HEK293 (cell line): ENCODE data around the gene SAE1.

Source experiments
- CTCF ChIA-PET: fragments of 350-600 bp; formaldehyde crosslinking; extraction: SDS; loops from one replicate; lab custom pipeline; 2021; ENCODE audit warnings: antibody characterized with exemption; lab: Yijun Ruan, JAX
- POLR2A ChIA-PET: fragments of 300-600 bp; formaldehyde crosslinking; extraction: SDS; loops from one replicate; lab custom pipeline; 2020; ENCODE audit warnings: antibody characterized with exemption, inconsistent platforms; lab: Yijun Ruan, JAX
- H3K27ac ChIP-seq: fragments of 200-500 bp; sonication (Bioruptor generic); 2 replicates; pipeline ENCODE4 v1.5.1; 2014; ENCODE audit warnings: low read depth, low read length, control low read depth, inconsistent platforms; ENCODE audit errors: extremely low read depth
- H3K36me3 ChIP-seq, 2 experiments: fragments of 200-500 bp in 1 of 2; sonication (Bioruptor generic) in 1 of 2; 1 replicate in 1 of 2; 2 replicates in 1 of 2; pipeline ENCODE4 v1.5.1; 2014 to 2017; ENCODE audit warnings: inconsistent platforms in 2 of 2, low read length in 2 of 2; ENCODE audit not compliant: control insufficient read depth in 2 of 2, insufficient read depth in 1 of 2
- H3K4me1 ChIP-seq: fragments of 200-500 bp; sonication (Bioruptor generic); 2 replicates; pipeline ENCODE4 v1.5.1; 2014; ENCODE audit warnings: mild to moderate bottlenecking, low read length, inconsistent platforms; ENCODE audit not compliant: control insufficient read depth, insufficient read depth
- H3K4me3 ChIP-seq: 2 replicates; pipeline ENCODE4 v1.5.1; 2011; ENCODE audit warnings: low read depth, mild to moderate bottlenecking, control low read depth, low read length, moderate library complexity
- H3K9me3 ChIP-seq: fragments of 200-500 bp; sonication (Bioruptor generic); 2 replicates; pipeline ENCODE4 v1.5.1; 2014; ENCODE audit warnings: low read depth, low read length, inconsistent platforms; ENCODE audit not compliant: control insufficient read depth, insufficient read depth
- HOXA7 ChIP-seq: sonication (generic); formaldehyde crosslinking; IDR thresholded peaks from 2 replicates; pipeline ENCODE4 v1.8.1; 2022; ENCODE audit warnings: missing genetic modification reagents, borderline replicate concordance
- IKZF3 ChIP-seq: fragments of 450-650 bp; IDR thresholded peaks from 2 replicates; pipeline ENCODE4 v1.5.0; 2018; ENCODE audit warnings: missing biosample characterization, mild to moderate bottlenecking, missing genetic modification characterization, moderate library complexity
- PRDM2 ChIP-seq: fragments of 450-650 bp; formaldehyde crosslinking; IDR thresholded peaks from 2 replicates; pipeline ENCODE4 v1.5.1; 2016; ENCODE audit warnings: missing biosample characterization, missing genetic modification characterization, borderline replicate concordance
- YY1 ChIP-seq: fragments of 450-650 bp; formaldehyde crosslinking; IDR thresholded peaks from 2 replicates; pipeline ENCODE4 v1.5.1; 2018; ENCODE audit warnings: missing biosample characterization, missing genetic modification characterization
- ZBTB1 ChIP-seq: fragments of 450-650 bp; formaldehyde crosslinking; IDR thresholded peaks from 2 replicates; pipeline ENCODE4 v1.5.1; 2016; ENCODE audit warnings: missing biosample characterization, missing genetic modification characterization
- ZBTB44 ChIP-seq: fragments of 450-650 bp; IDR thresholded peaks from 2 replicates; pipeline ENCODE4 v1.5.1; 2018; ENCODE audit warnings: missing biosample characterization, mild to moderate bottlenecking, missing genetic modification characterization
- ZBTB8A ChIP-seq: fragments of 450-650 bp; formaldehyde crosslinking; IDR thresholded peaks from 2 replicates; pipeline ENCODE4 v1.5.1; 2016; ENCODE audit warnings: missing biosample characterization, missing genetic modification characterization
- ZNF10 ChIP-seq: fragments of 450-650 bp; formaldehyde crosslinking; IDR thresholded peaks from 2 replicates; pipeline ENCODE4 v1.5.1; 2017; ENCODE audit warnings: missing biosample characterization, missing genetic modification characterization
- ZNF114 ChIP-seq: fragments of 450-650 bp; formaldehyde crosslinking; IDR thresholded peaks from 2 replicates; pipeline ENCODE4 v1.5.0; 2017; ENCODE audit warnings: missing biosample characterization, missing genetic modification characterization
- ZNF121 ChIP-seq: fragments of 450-650 bp; formaldehyde crosslinking; IDR thresholded peaks from 2 replicates; pipeline ENCODE4 v1.5.1; 2016; ENCODE audit warnings: missing biosample characterization, missing genetic modification characterization
- ZNF16 ChIP-seq: fragments of 450-650 bp; formaldehyde crosslinking; IDR thresholded peaks from 2 replicates; pipeline ENCODE4 v1.5.1; 2016; ENCODE audit warnings: low read depth, missing biosample characterization, missing genetic modification characterization
- ZNF202 ChIP-seq: fragments of 450-650 bp; formaldehyde crosslinking; IDR thresholded peaks from 2 replicates; pipeline ENCODE4 v1.5.1; 2016; ENCODE audit warnings: missing biosample characterization, missing genetic modification characterization, borderline replicate concordance
- ZNF223 ChIP-seq: fragments of 450-650 bp; formaldehyde crosslinking; IDR thresholded peaks from 2 replicates; pipeline ENCODE4 v1.5.1; 2016; ENCODE audit warnings: missing biosample characterization, missing genetic modification characterization
- ZNF423 ChIP-seq: fragments of 450-650 bp; formaldehyde crosslinking; IDR thresholded peaks from 2 replicates; pipeline ENCODE4 v1.5.1; 2016; ENCODE audit warnings: missing biosample characterization, missing genetic modification characterization
- ZNF501 ChIP-seq: fragments of 450-650 bp; formaldehyde crosslinking; IDR thresholded peaks from 2 replicates; pipeline ENCODE4 v1.5.1; 2016; ENCODE audit warnings: missing biosample characterization, missing genetic modification characterization
- ZNF544 ChIP-seq: fragments of 450-650 bp; formaldehyde crosslinking; IDR thresholded peaks from 2 replicates; pipeline ENCODE4 v1.5.0; 2017; ENCODE audit warnings: missing biosample characterization, missing genetic modification characterization
- ZNF555 ChIP-seq: fragments of 450-650 bp; formaldehyde crosslinking; conservative IDR thresholded peaks from 2 replicates; pipeline ENCODE4 v1.5.1; 2017; ENCODE audit warnings: missing biosample characterization, mild to moderate bottlenecking, missing genetic modification characterization, inconsistent platforms
- ZNF600 ChIP-seq: fragments of 450-650 bp; formaldehyde crosslinking; IDR thresholded peaks from 2 replicates; pipeline ENCODE4 v1.5.1; 2016; ENCODE audit warnings: missing biosample characterization, missing genetic modification characterization
- ZNF670 ChIP-seq: fragments of 450-650 bp; formaldehyde crosslinking; IDR thresholded peaks from 2 replicates; pipeline ENCODE4 v1.5.1; 2016; ENCODE audit warnings: missing biosample characterization, missing genetic modification characterization, low read depth
- ZNF701 ChIP-seq: fragments of 450-650 bp; formaldehyde crosslinking; IDR thresholded peaks from 2 replicates; pipeline ENCODE4 v1.5.1; 2016; ENCODE audit warnings: missing biosample characterization, missing genetic modification characterization
- ZNF768 ChIP-seq: fragments of 450-650 bp; formaldehyde crosslinking; IDR thresholded peaks from 2 replicates; pipeline ENCODE4 v1.5.1; 2018; ENCODE audit warnings: missing biosample characterization, mild to moderate bottlenecking, missing genetic modification characterization
- ZSCAN5A ChIP-seq: fragments of 450-650 bp; formaldehyde crosslinking; IDR thresholded peaks from 2 replicates; pipeline ENCODE4 v1.5.1; 2016; ENCODE audit warnings: missing biosample characterization, missing genetic modification characterization
- TF ChIP-seq, protein P1 (sequence below): fragments of 450-650 bp; formaldehyde crosslinking; optimal IDR thresholded peaks from 2 replicates; pipeline ENCODE3; 2016; ENCODE audit warnings: missing biosample characterization, mild to moderate bottlenecking, missing genetic modification characterization
- TF ChIP-seq, protein P2 (sequence below): fragments of 450-650 bp; formaldehyde crosslinking; IDR thresholded peaks from 2 replicates; pipeline ENCODE4 v1.5.1; 2016; ENCODE audit warnings: missing biosample characterization, missing genetic modification characterization
- TF ChIP-seq, protein P3 (sequence below): fragments of 450-650 bp; formaldehyde crosslinking; IDR thresholded peaks from 2 replicates; pipeline ENCODE4 v1.5.1; 2017; ENCODE audit warnings: missing biosample characterization, missing genetic modification characterization

SAE1 gene

DNA sequence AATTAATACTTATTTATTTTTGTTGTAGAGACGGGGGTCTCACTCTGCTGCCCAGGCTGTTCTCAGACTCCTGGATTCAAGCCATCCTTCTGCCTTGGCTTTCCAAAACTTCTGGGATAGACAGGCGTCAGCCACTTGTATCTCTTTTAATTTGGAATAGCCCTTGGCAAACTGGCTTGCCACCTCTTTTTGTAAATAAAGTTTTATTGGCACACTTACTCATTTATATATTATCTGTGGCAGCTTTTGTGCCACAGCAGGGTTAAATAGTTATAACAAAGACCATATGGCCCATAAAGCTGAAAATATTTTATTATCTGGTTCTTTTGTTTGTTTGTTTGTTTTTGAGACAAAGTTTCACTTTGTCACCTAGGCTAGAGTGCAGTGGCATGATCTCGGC lies 69.9 kb downstream of the SAE1 start:
- Histone ChIP-seq H3K9me3 (no peaks in the 10 kb centered on the region), H3K4me3 (no peak overlapping the region)
- CTCF ChIA-PET: interaction anchor here (1.1 to 3.1 kb wide), 2 partner anchors 10 to 47 kb away, joined by 3 to 21 read pairs; no protein-coding TSS in a partner anchor
- TF ChIP-seq ZNF544 (tag by site-specific recombination): no peak
- no peak for TF ChIP-seq ZNF670 (tag by site-specific recombination)
- no peak for TF ChIP-seq HOXA7
- no peak for TF ChIP-seq ZNF423 (tag by site-specific recombination)
- no peak for TF ChIP-seq ZBTB1 (tag by site-specific recombination)
- TF ChIP-seq, protein P1, sequence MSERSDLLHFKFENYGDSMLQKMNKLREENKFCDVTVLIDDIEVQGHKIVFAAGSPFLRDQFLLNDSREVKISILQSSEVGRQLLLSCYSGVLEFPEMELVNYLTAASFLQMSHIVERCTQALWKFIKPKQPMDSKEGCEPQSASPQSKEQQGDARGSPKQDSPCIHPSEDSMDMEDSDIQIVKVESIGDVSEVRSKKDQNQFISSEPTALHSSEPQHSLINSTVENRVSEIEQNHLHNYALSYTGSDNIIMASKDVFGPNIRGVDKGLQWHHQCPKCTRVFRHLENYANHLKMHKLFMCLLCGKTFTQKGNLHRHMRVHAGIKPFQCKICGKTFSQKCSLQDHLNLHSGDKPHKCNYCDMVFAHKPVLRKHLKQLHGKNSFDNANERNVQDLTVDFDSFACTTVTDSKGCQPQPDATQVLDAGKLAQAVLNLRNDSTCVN: no peak
- TF ChIP-seq, all 188 proteins: peak for 0
- Histone ChIP-seq H3K36me3 (peaks cover 64 to 72% of the 10 kb centered on the region in 2 experiments), H3K27ac (peak overlapping the region; percentile 16; the same call in 1 of the 2 replicates), H3K4me1 (no peaks in the 10 kb centered on the region)
- POLR2A ChIA-PET: interaction anchor here (2.7 kb wide), 1 partner anchor 25 kb away, joined by 12 read pairs; no protein-coding TSS in a partner anchor

DNA sequence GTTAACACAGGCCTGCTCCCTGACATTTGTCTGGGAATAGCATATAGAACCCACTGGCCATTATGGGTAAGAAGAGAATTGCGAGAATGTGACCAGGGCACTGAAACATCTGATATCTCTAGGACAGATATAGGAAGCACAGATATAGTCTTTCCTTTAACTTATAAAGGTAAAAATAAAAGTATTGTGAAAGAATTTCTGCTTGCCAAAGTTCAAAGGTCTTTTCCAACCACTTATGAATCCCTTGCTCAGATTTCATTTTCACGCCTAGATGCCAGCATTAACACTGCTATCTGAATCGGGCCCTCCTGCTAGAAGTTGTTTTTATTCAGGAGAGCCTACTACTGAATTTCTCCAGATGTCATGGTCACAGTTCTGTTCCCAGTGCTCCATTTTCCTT lies 72.6 kb downstream of the SAE1 start:
- Histone ChIP-seq H3K4me1 (no peaks in the 10 kb centered on the region), H3K9me3 (no peaks in the 10 kb centered on the region), H3K27ac (no peak overlapping the region), H3K36me3 (peaks cover 73 to 74% of the 10 kb centered on the region in 2 experiments), H3K4me3 (no peak overlapping the region)
- ChIA-PET CTCF (no interaction called here), POLR2A (no interaction called here)
- no peak for TF ChIP-seq ZNF202 (tag by site-specific recombination)
- TF ChIP-seq IKZF3 (tag by site-specific recombination): no peak
- no peak for TF ChIP-seq ZNF600
- TF ChIP-seq ZNF701 (tag by site-specific recombination): no peak
- no peak for TF ChIP-seq ZNF555 (tag by site-specific recombination)
- no peak for TF ChIP-seq ZNF121 (tag by site-specific recombination)
- TF ChIP-seq, protein P2, sequence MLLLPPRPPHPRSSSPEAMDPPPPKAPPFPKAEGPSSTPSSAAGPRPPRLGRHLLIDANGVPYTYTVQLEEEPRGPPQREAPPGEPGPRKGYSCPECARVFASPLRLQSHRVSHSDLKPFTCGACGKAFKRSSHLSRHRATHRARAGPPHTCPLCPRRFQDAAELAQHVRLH (tag by site-specific recombination): no peak
- TF ChIP-seq ZSCAN5A (tag by site-specific recombination): no peak
- no peak for TF ChIP-seq ZNF768 (tag by site-specific recombination)
- TF ChIP-seq YY1: no peak
- TF ChIP-seq ZNF223: no peak
- no peak for TF ChIP-seq ZNF10 (tag by site-specific recombination)
- no peak for TF ChIP-seq ZNF16 (tag by site-specific recombination)
- no peak for TF ChIP-seq ZNF114
- TF ChIP-seq, protein P3, sequence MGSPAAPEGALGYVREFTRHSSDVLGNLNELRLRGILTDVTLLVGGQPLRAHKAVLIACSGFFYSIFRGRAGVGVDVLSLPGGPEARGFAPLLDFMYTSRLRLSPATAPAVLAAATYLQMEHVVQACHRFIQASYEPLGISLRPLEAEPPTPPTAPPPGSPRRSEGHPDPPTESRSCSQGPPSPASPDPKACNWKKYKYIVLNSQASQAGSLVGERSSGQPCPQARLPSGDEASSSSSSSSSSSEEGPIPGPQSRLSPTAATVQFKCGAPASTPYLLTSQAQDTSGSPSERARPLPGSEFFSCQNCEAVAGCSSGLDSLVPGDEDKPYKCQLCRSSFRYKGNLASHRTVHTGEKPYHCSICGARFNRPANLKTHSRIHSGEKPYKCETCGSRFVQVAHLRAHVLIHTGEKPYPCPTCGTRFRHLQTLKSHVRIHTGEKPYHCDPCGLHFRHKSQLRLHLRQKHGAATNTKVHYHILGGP (tag by site-specific recombination): no peak
- TF ChIP-seq ZBTB44 (tag by site-specific recombination): no peak
- TF ChIP-seq ZBTB8A (tag by site-specific recombination): no peak
- no peak for TF ChIP-seq ZNF501 (tag by site-specific recombination)
- no peak for TF ChIP-seq PRDM2 (tag by site-specific recombination)
